GM18511 (cell line): ENCODE measurements around the gene ACOT4.
A peak's percentile ranks its signal among the peaks of the same experiment; 100 is the strongest.
"Not testable (repeated sequence)": the region's sequence is repeated elsewhere in the genome, so short reads cannot be mapped to it uniquely, and the experiment has no call there.

Experiments
- ATAC-seq: cut with Tn5 transposase; IDR thresholded peaks from one replicate; pipeline ENCODE4 v1.9.1; 2021; ENCODE audit warnings: mild to moderate bottlenecking, moderate library complexity; ENCODE audit not compliant: unreplicated experiment

Gene ACOT4

DNA sequence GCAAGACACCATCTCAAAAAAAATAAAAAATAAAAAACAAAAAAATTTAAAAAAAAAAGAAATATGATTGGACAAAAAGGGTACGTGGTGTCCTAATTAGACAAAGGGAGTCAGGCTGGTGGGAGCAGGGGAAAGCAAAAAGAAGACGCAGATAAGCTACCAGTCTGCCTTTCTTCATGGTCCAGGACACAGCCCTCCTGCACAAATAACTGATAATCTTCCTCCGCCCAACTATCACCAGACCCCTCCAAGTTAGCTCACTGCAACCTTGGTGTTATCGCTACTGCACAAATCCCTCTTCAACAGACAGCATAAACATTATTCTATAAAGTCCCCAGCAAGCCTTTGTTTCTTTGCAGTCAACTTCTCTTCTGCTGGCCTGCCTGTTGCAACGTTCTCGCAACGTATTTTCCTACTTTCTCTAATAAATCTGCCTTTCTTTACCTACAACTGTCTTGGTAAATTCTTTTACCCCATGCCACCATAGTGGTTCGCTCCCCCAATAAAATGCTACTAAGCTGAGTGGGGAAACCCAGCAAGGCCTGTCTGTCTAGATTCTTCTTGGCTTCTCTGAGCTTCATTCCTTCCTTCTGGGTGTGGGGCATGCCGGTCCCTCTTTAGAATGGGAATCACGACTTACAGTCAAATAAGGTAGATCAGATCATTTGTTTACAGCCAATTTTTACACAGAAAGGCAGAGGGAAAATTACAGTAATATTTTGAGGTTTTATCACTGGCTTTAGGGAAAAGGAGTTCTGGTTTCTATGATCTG lies 38.5 kb downstream of the ACOT4 start:
- no peak for ATAC-seq

DNA sequence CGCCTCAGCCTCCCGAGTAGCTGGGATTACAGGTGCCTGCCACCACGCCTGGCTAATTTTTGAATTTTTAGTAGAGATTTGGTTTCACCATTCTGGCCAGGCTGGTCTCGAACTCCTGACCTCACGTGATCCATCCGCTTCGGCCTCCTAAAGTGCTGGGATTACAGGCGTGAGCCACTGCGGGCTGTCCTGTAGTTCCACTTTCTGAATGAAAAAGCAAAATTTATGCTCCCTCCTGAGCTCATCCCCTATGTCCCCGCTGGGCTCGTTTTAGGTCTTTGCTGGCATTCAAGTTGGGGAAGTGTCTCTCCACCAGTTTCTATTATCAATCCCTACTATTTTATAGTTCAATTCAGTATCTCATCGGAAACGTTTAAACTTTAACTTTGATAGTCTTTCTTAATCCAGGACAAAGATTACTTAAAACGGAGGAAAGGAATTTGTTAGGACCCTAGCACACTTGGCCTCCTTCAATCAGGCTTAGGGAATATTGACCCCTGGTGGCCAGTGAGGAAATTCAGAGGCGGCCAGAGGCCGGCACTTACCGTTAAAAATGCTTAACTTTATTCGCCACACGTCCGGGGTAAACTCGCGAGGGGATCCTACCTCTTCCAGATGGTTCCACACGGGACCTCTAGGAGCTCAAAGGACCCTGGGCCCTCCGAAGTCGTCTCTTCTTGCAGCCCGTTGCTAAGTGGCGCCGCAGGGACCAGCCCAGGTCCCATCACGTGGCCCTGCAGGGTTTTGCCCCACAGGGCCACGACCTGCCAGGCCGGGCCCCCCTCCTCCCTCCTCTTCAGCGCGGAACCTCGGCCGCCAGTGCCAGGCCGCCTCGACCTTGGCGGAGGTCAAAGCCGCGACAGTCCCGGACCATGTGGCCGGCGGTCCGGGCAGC lies 41.7 kb downstream of the ACOT4 start:
- ATAC-seq = no peak

DNA sequence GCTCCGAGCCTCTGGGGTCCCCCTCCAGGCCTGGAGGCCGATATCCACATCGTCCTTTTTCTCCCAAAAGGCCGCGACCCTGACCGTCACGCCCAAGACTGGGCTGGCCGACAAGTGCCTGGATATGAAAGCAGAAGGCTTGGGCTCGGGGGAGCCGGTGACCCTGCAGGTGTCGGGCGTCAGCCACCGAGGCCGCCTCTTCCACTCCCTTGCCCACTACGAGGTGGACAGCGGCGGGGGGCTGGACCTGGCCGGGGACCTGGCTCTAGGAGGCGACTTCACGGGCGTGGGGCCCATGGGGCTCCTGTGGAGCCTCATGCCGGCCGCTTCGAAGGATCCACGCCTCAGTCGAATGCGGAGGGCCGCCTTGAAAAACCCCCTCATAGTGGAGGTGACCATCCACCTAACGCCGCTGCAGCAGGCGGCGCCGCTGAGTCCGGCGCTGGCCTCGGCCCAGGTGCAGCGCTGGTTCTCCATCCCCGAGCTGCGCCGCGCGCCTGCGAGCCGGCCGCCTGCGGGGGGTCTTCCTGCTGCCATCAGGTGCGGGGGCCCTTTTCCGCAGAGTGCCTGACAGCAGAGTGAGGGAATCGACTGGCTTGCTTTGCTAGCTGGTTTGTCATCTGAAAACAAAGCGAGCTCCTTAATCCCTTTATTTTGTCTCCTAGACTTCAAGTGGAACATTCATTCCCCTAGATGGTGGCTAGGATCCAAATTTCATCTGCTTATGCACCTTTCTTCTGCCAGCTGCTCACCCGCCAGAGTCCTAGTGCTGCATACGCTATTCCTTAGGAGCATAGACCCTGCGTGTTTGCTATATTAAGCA lies 42.5 kb downstream of the ACOT4 start:
- no peak for ATAC-seq

DNA sequence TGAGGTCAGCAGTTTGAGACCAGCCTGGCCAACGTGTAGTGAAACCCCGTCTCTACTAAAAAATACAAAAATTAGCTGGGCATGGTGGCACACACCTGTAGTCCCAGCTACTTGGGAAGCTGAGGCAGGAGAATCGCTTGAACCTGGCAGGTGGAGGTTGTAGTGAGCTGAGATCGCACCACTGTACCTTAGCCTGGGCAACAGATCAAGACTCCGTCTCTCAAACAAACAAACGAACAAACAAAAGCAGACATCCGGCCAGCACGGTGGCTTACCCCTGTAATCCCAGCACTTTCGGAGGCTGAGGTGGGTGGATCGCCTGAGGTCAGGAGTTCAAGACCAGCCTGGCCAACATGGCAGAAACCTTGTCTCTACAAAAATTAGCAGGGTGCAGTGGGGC lies 44.7 kb downstream of the ACOT4 start:
- ATAC-seq = not testable (repeated sequence)

DNA sequence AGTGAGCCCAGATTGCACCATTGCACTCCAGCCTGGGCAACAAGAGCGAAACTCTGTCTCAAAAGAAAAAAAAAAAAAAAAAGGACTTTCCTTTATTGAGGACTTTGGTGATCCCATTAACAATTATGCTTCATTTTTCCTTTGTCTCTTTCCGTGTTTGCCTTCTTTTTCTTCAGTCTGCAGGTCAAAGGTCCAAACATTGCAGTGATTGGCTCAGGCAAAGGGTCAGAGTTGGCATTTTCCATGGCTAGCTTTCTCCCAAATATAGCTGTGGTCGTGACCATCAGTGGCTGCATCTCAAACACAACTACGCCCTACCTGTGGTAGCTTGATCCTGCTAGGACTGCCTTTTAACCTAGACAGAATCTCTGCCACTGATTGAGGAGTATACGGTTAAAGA lies 46.2 kb downstream of the ACOT4 start:
- ATAC-seq = no peak

DNA sequence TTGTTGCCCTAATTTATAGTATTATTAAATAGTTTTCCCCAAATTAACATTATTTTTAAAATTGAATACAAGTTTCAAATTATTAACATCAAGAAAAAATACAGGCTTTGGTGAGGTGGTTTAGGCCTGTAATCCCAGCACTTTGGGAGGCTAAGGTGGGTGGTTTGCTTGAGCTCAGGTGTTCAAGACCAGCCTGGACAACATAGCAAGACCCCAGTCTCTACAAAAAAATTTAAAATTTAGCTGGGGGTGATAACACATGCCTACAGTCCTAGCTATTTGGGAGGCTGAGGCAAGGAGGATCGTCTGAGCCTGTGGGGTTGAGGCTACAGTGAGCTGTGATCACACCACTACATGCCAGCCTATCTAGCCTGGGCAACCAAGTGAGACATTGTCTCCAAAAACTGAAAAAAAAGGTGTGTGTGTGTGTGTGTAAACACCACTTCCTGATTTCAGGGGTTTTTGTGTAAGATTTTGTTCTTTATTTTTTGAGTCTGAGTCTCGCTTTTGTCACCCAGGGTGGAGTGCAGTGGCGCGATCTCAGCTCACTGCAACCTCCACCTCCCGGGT lies 49.2 kb downstream of the ACOT4 start:
- ATAC-seq = no peak

DNA sequence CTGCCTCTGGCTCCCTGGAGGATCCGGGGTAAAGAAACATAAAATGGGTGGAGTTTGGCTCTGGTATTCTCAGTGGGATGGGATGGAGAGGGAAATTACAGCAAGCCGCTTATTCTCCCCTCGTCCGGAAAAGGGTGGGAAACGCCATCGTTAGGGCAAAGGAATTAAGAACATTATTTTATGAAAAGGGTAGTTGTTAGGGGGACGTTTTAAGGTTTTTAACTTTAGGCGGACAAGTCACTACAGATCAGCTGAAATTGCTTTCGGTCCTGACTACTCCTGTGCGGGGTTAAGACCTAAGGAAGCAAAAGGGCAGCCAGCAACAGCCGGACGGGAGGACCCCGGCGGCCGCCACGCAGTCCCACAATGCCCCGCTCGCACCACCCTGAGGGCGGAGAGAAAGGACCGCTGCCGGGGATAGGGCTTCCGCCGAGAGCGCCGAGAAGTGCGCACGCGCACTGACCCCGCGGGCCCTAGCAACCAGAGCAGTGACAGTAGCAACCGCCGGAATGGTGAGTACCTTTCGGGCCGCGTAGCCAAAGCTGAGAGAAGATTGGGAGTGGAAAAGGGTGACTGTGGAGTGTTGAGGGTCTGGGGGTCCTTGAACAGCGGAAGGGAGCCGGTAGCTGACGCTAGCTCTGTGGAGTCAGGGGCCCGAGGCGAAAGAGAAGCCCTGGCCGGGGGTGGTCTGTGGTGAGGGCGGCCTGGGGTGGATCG lies 53.0 kb downstream of the ACOT4 start, which contains the start of gene DNAL1:
TSS of gene DNAL1 (plus strand) at position 456 of the 717 bp plus-strand sequence. CDS start at position 510, 54 bp downstream.
- peak; percentile 99 for ATAC-seq

DNA sequence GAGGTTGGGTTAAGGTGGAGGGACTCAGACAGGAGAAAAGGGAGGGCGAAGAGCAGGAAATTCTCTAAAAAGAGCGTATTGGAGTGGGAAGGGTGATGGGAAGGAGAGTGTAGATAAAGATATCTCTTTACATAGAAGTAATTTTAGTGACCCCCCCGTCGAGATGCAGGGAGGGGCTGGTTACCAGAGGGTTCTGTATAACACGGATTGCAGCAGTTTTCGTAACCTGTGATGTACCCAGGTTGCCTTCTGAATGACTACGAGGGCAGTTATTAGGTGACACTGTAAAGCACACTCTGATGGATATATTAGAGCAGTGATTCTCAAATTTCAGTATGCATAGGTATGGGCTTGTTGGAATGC lies 53.6 kb downstream of the ACOT4 start:
- ATAC-seq = no peak
